ENCODE data around the gene PSMC5.
A peak's percentile ranks its signal among the peaks of the same experiment; 100 is the strongest.

PSMC5 gene

GRCh38 chr17:63780507-63780906, 46.7 kb upstream of the PSMC5 start (continued):
- TF ChIP-seq, protein P1, sequence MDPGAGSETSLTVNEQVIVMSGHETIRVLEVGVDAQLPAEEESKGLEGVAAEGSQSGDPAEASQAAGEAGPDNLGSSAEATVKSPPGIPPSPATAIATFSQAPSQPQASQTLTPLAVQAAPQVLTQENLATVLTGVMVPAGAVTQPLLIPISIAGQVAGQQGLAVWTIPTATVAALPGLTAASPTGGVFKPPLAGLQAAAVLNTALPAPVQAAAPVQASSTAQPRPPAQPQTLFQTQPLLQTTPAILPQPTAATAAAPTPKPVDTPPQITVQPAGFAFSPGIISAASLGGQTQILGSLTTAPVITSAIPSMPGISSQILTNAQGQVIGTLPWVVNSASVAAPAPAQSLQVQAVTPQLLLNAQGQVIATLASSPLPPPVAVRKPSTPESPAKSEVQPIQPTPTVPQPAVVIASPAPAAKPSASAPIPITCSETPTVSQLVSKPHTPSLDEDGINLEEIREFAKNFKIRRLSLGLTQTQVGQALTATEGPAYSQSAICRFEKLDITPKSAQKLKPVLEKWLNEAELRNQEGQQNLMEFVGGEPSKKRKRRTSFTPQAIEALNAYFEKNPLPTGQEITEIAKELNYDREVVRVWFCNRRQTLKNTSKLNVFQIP (CRISPR knock-in tag; IDR thresholded peaks at IDR 0.05; ENCODE audit: borderline replicate concordance, low read depth) = no peak
- no peak for TF ChIP-seq ZNF8 (CRISPR knock-in tag; IDR thresholded peaks at IDR 0.05)
- no peak for TF ChIP-seq ZC3H10 (CRISPR knock-in tag; IDR thresholded peaks at IDR 0.05)
- TF ChIP-seq PPARA (CRISPR knock-in tag; IDR thresholded peaks at IDR 0.05; ENCODE audit: borderline replicate concordance) = no peak
- TF ChIP-seq ARNTL (CRISPR knock-in tag; IDR thresholded peaks at IDR 0.05; ENCODE audit: borderline replicate concordance, low read depth) = no peak

DNA sequence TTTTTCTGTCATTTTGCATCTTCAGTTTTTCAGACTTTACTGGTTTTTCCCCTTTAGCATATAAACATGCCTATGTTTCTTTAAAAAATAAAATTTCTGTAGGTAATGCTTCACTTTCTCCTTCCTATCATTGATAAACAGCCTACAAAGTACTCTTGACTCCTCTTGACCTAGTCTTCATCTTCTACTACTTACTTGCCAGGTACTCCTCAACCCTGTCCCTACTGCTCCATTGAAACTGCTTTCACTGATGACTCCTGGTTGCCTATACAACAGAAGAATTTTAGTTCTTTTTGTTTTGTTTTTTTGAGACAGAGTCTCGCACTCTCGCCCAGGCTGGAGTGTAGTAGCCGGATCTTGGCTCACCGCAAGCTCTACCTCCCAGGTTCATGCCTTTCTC, 46.3 kb upstream of the PSMC5 start:
- no peak for ATAC-seq
- TF ChIP-seq CSDC2 (CRISPR knock-in tag; IDR thresholded peaks at IDR 0.05) (no peak), BACH2 (CRISPR knock-in tag; IDR thresholded peaks at IDR 0.05; ENCODE audit: borderline replicate concordance) (no peak), ZFP3 (CRISPR knock-in tag; IDR thresholded peaks at IDR 0.05) (no peak), RARB (CRISPR knock-in tag; IDR thresholded peaks at IDR 0.05) (no peak), ZNF70 (CRISPR knock-in tag; IDR thresholded peaks at IDR 0.05) (no peak), ZC3H10 (CRISPR knock-in tag; IDR thresholded peaks at IDR 0.05) (no peak), ZNF565 (CRISPR knock-in tag; conservative IDR thresholded peaks at IDR 0.05; ENCODE audit: low read depth) (no peak), CREB5 (CRISPR knock-in tag; IDR thresholded peaks at IDR 0.05; ENCODE audit: low read depth) (no peak), ZFP30 (CRISPR knock-in tag; IDR thresholded peaks at IDR 0.05) (no peak), ARNTL (CRISPR knock-in tag; IDR thresholded peaks at IDR 0.05; ENCODE audit: borderline replicate concordance, low read depth) (no peak)
- TF ChIP-seq, protein P2, sequence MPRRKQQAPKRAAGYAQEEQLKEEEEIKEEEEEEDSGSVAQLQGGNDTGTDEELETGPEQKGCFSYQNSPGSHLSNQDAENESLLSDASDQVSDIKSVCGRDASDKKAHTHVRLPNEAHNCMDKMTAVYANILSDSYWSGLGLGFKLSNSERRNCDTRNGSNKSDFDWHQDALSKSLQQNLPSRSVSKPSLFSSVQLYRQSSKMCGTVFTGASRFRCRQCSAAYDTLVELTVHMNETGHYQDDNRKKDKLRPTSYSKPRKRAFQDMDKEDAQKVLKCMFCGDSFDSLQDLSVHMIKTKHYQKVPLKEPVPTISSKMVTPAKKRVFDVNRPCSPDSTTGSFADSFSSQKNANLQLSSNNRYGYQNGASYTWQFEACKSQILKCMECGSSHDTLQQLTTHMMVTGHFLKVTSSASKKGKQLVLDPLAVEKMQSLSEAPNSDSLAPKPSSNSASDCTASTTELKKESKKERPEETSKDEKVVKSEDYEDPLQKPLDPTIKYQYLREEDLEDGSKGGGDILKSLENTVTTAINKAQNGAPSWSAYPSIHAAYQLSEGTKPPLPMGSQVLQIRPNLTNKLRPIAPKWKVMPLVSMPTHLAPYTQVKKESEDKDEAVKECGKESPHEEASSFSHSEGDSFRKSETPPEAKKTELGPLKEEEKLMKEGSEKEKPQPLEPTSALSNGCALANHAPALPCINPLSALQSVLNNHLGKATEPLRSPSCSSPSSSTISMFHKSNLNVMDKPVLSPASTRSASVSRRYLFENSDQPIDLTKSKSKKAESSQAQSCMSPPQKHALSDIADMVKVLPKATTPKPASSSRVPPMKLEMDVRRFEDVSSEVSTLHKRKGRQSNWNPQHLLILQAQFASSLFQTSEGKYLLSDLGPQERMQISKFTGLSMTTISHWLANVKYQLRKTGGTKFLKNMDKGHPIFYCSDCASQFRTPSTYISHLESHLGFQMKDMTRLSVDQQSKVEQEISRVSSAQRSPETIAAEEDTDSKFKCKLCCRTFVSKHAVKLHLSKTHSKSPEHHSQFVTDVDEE (CRISPR knock-in tag; IDR thresholded peaks at IDR 0.05) = no peak
- TF ChIP-seq, protein P3, sequence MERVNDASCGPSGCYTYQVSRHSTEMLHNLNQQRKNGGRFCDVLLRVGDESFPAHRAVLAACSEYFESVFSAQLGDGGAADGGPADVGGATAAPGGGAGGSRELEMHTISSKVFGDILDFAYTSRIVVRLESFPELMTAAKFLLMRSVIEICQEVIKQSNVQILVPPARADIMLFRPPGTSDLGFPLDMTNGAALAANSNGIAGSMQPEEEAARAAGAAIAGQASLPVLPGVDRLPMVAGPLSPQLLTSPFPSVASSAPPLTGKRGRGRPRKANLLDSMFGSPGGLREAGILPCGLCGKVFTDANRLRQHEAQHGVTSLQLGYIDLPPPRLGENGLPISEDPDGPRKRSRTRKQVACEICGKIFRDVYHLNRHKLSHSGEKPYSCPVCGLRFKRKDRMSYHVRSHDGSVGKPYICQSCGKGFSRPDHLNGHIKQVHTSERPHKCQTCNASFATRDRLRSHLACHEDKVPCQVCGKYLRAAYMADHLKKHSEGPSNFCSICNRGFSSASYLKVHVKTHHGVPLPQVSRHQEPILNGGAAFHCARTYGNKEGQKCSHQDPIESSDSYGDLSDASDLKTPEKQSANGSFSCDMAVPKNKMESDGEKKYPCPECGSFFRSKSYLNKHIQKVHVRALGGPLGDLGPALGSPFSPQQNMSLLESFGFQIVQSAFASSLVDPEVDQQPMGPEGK (CRISPR knock-in tag; IDR thresholded peaks at IDR 0.05; ENCODE audit: borderline replicate concordance) = no peak

DNA sequence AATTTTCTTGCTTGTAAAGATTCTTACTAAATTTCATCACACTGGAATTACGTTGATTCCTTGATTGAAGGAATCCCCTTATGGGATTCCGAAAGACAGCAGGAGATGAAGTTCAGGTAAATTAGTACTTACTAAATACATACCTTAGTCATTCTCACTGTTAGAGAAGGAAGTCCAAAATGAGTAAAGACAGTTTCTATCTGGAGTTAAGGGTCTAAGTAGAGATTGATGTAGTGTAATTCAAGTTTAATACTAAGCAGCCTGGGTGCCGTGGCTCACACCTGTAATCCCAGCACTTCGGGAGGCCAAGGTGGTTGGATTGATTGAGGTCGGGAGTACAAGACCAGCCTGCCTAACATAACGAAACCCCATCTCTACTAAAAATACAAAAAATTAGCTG, 43.7 kb upstream of the PSMC5 start:
- TF ChIP-seq PPARA (CRISPR knock-in tag; IDR thresholded peaks at IDR 0.05; ENCODE audit: borderline replicate concordance) (no peak), CREB5 (CRISPR knock-in tag; IDR thresholded peaks at IDR 0.05; ENCODE audit: low read depth) (no peak)
- no peak for ATAC-seq

- TF ChIP-seq ZNF70 (CRISPR knock-in tag; IDR thresholded peaks at IDR 0.05) = no peak
- TF ChIP-seq PPARA (CRISPR knock-in tag; IDR thresholded peaks at IDR 0.05; ENCODE audit: borderline replicate concordance) = no peak
- peak; percentile 84 for ATAC-seq
Measured at GRCh38 chr17:63785556-63785955, 41.7 kb upstream of the PSMC5 start.

DNA sequence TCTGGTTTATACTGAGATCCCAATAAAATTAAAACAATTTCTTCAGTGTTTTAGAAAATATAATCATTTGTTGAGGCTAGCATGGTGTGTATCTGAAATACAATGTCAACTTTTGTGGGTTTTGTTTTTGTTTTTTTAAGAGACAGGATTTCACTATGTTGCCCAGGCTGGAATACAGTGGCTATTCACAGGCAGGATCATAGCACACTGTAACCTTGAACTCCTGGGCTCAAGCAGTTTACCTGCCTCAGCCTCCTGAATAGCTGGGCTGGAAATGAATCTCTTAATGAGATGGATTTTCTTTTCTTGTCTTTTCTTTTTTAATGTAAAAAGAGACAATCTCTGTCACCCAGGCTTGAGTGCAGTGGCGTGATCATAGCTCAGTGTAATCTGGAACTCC, 41.1 kb upstream of the PSMC5 start:
- no peak for ATAC-seq
- no peak for TF ChIP-seq GLIS3 (CRISPR knock-in tag; IDR thresholded peaks at IDR 0.05)
- TF ChIP-seq, protein P2 (CRISPR knock-in tag; IDR thresholded peaks at IDR 0.05) = no peak
- no peak for TF ChIP-seq TCF4 (CRISPR knock-in tag; IDR thresholded peaks at IDR 0.05; ENCODE audit: borderline replicate concordance)
- no peak for TF ChIP-seq ISL1 (CRISPR knock-in tag; IDR thresholded peaks at IDR 0.05)
- TF ChIP-seq, protein P1 (CRISPR knock-in tag; IDR thresholded peaks at IDR 0.05; ENCODE audit: borderline replicate concordance, low read depth) = no peak
- TF ChIP-seq BACH2 (CRISPR knock-in tag; IDR thresholded peaks at IDR 0.05; ENCODE audit: borderline replicate concordance) = no peak
- TF ChIP-seq ZFP3 (CRISPR knock-in tag; IDR thresholded peaks at IDR 0.05) = no peak
